ENCODE measurements around the gene TOPORS.
A peak's percentile ranks its signal among the peaks of the same experiment; 100 is the strongest.
"Not testable (repeated sequence)": the region's sequence is repeated elsewhere in the genome, so short reads cannot be mapped to it uniquely, and the experiment has no call there.

The TOPORS gene

DNA sequence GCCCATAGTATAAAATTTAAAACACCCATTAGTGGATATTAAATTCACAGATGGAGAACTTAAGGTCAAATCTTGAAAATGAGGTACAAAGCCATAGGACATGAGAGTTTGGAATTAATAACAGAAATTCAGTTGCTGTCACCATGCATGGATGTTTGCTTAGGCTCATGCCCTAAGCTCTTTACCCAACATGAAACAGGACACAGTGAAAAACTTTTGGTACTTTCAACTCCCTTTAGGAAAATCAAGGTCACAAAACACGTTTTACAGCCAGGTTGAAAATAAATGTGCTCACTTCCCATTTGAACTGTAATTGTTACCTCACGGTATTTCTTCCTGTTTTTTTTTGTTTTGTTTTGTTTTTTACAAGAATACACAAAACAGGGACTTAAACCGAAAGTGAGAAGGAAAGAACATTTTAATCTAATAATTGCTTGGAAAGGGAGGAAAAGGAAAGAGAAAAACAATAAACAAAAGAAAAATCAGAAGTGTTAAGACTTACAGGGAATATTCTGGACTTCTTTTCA, 6.1 kb upstream of the TOPORS start:
- no peak for DNase-seq

DNA sequence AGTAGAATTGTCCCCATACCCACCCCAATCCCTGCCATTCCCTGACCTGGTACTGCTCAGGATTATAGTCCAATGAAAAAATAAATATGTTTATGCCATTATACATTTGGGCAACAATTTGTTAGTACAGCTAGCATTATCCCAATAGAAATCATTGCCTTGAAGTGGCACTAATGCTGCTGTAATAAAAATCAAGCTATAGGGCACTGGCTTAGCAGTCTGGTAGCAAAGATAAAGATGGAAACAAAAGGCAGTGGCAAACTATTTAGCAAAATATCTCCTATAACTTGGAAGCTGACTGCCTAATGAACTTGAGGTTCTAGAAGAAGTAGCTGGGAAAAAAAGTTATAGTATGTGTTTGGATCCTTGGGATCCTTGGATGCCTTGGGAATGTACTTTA, 2.2 kb upstream of the TOPORS start:
- DNase-seq, result no peak

DNA sequence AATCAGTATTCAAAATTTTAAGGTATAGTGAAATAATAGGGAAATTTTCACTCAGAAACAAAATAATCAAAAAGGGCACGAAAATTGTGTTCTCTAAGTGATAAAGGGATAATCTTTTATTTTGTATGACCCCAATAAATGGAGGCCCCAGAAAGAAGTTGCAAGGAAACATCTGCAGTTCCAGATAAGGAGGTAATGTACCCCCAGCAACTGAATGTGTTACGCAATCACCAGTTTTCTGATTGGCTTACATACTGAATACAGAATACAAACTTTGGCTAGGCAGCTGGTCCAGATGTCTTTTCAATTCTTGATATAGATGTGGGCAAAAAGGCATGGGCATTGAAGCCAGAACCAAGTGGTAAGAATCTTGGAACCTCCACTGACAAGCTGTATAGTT, 1.7 kb upstream of the TOPORS start:
- no peak for DNase-seq

DNA sequence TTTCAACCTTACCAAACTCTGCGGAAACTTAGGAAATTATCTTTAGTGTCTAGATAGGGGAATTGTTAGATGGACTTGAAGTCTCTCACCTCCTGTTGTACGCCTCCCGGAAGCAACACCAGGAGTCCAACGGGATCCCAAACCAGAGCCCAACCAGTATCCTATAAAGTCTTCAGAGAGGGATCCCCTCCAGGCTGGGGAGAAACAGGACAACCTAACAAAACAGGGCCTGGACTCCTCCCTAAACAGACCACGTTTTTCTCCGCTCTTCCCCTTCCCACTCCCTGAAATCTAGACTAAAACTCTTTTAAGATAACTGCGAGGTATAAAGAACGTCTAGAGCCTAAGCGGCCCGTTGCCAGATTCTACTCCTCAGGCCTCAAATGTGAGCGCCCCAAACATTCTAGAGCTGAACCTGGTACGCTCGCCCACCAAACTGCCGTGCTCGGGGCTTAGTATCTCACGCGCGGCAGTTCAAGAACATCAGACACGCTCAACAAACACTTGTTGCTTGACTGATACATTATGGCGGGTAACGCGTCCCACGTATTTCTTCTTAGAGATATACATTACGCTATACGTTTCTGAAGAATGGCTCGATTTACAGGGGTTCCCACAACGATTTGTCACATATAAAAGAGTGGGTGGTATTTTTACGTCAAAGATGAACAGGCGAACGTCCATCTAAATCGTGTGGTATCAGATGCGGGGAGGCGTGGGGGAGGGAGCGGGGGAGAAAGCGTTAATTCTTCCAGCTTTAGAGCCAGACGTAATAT, 922 bp downstream of the TOPORS start:
- DNase-seq, result peak; percentile 74

DNA sequence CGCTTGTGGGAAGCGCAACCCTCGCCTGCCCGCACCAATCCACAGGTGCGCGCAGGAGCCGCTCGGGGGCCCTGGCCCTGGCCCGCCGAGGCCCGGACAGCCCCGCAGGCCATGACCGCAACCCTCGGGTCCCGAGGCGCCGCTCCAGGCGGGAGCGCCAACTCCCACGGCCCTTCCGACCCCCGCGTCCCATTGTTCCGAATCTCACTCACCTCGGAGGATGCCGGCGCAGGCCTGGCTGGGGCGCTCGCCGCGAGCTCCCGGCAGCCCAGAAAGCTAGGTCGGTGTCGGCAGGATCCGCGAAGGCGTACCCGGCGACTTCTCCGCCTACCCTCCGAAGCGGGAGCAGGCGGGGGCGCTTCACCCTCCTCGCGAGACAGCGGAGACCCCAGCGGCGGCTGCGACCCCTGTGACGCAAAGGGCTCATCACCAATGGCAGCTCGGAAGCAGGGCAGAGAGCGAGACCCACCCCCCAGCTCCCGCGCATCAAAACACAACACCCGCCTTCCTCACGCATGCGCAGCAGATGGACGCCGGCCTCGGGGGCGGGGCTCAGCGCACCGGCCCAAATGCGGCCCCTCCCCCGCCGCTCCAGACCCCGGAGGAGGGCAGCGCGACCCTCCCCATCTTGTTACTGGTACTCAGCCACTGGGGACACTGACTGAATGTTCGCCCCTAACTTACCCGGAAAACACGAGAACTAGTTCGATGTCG, 1.7 kb downstream of the TOPORS start:
- peak; percentile 95 for DNase-seq

DNA sequence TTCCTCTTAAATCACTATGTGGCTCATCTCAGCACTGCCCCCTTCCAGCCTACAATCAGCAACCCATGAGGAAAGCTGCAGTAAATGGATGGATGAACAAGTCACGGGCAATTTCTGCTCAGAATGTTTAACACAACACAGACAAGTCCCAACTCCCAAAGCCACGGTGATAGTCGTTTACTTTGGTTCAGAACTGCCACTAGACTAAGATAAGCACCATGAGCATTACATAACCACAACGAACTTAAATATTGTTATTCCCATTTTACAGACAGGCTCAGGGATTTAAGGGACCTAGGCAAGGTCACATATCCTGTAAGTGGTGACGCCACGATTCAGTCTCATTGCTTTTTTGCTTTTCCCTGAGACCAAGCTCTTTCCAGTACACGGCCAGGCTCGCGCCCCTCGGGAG, 2.2 kb downstream of the TOPORS start:
- DNase-seq, result no peak

DNA sequence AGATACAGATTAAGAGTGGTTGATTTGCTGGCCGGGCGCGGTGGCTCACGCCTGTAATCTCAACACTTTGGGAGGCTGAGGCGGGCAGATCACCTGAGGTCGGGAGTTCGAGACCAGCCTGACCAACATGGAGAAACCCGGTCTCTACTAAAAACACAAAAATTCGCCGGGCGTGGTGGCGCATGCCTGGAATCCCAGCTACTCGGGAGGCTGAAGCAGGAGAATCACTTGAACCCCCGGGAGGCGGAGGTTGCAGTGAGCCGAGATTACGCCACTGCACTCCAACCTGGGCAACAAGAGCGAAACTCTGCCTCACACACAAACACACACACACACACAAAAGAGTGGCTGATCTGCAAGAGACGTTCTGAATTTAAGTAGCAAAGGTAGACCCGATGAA, 4.2 kb downstream of the TOPORS start:
- DNase-seq, result not testable (repeated sequence)

DNA sequence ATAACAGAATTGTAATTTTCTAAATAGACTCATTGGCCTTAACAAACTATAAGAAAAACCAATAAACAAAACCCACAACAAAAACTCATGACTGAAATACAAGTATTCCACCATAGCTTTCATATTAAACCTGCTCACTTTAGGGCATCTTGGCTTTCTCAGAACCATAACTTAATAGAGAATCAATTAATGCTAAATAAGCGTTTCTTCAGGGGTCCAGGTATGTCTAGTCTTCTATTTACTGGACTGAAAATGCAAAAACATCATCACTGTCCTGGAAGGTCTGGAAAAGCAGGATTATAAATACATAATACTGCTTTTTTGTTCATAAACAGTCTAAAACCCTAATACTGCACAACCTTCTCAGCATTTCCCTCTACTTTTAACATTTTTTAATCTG, 6.5 kb downstream of the TOPORS start:
- no peak for DNase-seq

DNA sequence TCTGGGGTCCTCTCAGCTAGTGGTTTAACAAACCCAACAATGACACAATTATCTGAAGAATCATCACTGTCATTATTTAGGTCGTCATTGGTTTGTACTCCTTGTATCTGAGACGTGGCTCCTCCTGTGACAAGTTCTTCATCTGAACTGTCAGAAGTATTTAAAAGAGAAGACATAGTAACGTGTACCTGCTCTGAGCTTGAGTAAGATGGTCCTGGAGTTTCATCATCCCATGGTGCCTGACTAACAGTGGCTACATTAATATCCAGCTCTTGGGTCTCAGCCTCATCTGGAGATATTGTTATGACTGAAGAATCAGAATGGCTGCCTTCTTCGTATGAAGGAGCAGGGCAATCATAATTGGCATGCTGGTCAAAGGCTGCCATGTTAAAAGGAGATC, 9.3 kb downstream of the TOPORS start:
- no peak for DNase-seq

DNA sequence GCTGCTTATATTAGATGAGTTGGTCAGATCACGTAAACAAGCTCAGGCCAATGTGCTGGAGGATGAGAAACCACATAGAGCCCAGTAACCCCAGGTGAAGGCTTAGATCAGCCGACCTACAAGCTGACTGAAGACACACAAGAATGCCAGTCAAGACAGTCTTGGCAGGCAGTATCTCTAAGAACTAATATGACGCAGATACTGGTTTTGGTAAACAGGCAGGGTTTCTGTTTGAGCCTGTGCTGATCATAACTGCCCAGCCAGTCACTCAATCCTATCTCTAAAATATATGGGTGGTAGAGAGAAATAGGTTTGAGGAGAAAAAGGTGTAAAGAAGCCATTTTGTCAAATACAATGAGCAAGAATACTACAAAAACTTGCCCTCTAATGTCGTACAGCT, 18.6 kb downstream of the TOPORS start:
- no peak for DNase-seq

DNA sequence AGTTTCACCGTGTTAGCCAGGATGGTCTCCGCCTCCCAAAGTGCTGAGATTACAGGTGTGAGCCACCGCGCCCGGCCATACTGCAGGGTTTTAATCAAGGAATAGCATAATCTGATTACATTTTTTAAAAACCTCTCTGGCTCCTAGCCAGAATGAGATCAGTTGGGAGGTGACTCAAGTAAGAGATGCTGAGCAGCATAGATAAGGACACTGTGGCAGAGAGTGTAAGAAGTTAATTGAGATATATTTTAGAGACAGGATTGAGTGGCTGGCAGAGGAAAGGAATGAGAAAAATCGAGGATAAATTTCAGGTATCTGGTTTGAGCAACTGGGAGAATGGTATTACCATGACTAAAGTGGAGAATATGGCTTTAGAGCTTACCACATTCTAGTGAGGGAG, 19.1 kb downstream of the TOPORS start:
- DNase-seq, result no peak

DNA sequence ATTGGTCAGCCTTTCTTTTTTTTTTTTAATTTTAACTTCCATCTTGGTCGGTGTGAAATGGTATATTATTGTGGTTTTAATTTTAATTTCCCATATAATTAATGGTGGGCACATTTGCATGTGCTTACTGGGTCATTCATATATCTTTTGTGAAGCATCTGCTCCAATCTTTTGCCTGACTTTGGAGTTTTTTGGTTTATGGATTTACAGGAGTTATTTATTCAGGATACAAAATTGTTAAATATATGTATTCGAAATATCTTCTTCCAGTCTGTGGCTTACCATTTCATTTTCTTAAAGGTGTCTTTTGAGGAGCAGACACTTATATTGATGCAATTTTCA, 25.7 kb downstream of the TOPORS start:
- no peak for DNase-seq

DNA sequence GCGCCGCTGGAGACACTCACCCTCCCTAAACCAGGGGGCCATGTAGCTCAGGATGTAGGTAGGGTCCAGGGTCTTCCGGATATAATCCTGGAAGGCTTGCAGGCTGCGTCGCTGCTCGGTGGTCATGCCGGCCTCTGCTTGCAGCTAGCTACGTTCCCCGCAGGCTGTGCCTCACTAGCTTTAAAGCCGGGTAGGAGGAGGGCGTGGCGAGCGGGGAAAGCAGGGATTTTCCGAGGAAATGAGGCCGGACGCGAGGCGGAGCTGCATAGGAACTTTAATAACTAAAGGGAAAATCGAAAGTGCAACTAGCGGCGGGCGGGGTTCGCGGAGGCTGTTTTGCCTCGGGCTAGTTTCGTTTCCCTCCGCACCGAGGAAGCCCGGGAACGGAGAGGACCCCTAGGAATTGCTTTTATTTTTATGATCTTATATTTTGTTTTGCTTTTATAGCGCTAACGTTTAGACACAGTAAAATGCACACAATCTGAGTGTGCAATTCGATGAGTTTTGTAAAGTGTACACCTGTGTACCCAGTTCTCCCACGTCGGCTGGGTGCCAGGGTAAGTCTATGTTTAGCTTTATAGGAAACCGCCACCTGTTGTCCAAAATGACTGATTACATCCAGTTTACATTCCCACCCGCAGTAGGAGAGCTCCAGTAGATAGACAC, 26.2 kb downstream of the TOPORS start, which contains the start of gene RIGI:
TSS of gene RIGI (minus strand) at position 156 of the 666 bp plus-strand sequence. CDS start at position 126, 30 bp downstream.
- DNase-seq, result peak; percentile 82

DNA sequence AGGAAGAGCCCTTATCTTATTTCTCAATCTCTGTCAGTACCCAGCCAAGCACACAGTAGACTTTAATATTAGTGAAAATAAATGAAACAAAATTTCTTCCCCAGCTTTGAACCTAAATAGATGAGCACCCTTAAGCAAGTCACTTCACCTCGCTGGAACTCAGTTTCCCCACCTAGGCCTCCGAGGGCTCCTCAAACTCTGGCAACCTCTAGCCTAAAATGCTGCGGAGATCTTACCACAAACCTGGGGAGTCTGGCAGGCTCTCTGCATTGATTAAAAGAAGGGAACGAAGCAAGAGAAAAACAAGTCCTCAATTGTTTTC, 26.7 kb downstream of the TOPORS start:
- no peak for DNase-seq

DNA sequence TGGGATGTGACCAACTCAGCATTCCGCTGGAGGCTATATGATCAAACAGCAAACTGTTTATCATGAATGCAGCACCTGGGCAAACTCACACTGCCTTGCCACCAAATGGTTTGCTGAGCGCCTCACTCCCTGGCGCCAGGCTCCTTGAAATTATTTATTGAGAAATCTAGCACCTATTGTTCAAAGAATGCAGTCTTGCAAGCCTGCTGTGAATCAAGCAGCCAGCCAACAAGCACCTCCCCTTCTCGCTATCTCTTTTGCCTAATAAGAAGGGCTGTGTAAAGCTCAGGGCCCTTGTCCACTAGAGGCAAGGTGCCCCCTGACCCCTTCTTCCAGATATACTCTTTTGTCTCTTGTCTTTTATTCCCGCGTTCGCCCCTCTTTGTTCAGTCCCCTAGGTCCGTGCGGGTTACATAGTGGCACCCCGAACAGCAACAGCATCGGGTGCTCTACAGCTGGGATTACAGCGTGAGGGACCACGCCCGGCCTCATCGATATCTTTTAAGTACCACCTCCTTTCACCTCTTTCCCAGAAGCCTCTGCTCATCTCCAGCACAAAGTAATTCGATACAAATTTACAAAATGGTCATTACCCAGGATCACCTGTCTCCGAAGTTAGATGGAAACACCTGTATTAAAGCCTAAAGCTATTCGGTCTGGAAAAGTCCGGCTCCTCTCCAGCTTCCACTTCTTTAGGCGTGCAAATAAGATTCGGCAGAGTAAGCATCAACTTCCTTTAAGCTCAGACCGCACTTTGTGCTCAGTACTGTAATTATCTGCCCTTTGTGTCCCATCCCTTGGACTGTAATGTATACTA, 27.3 kb downstream of the TOPORS start:
- DNase-seq, result peak; percentile 57

DNA sequence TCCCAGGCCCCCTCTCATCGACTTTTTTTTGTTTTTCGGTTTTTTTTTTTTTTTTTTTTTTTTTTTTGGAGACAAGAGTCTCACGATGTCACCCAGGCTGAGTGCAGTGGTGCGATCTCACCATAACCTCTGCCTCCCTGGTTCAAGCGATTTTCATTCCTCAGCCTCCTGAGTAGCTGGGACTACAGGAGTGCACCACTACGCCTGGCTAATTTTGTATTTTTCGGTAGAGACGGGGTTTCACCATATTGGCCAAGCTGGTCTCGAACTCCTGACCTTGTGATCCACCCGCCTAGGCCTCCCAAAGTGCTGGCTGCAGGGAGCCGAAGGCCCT, 27.9 kb downstream of the TOPORS start:
- DNase-seq, result not testable (repeated sequence)

DNA sequence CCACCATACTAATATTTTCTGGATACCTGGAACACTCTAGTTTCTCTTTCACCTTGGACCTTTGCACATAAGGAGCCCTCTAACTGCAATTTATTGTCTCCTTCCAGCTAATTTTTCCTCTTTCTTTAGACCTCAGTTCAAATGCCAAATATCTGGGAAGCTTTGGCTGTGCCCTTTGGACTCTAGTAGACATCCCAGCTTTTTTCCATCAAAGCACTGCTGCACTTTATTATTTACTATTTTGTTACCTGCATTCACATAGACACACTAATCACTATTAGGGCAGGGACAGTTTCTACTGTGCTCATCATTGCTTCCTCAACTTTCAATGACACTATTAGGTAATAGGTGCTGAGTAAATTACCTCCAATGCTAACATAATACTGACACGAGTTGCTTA, 28.5 kb downstream of the TOPORS start:
- no peak for DNase-seq

DNA sequence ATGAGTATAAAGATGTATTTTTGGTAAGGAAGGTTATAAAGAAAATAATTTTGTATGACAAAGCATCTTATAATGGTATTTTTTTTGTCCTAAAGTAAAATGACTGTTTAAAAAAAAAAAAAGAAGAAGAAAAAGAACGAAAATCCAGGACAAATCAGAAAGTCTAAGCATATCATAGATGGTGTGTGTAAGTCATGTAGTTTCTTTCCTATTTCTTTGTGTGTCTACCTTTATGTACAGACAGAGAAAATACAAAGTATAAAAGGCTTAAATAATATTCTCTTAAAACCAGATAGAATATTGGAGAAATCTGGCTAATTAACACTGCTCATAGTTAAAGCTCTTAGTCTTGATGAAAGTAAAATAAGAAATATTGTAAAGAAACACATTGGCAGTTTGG, 34.1 kb downstream of the TOPORS start:
- DNase-seq, result no peak

DNA sequence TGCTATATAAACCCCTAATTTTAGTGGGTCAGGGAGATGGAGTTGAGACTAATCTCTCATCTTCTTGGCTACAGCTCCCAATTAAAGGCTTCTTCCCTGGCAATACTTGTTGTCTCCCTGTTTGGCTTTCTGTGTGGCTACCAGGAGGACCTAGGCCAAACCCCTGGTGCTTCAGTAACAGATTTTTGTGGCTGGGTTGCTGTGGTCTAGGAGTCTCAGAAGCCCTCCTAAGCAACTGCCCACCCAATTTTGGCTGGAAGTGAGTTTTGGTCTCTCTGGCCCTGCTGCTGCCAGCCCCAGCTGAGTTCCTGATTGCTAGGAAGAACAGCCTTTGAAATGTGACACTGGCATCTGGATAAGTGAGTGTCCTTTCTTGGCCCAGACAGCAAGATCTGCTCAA, 36.1 kb downstream of the TOPORS start:
- DNase-seq, result no peak

DNA sequence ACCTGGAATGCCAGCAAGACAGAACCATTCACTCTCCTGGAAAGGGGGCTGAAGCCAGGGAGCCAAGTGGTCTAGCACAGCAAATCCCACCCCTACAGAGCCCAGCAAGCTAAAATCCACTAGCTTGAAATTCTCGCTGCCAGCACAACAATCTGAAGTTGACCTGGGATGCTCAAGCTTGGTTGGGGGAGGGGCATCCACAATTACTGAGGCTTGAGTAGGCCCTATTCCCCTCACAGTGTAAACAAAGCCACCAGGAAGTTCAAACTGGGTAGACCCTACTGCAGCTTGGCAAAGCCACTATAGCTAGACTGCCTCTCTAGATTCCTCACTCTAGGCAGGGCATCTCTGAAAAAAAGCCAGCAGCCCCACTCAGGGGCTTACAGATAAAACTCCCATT, 43.7 kb downstream of the TOPORS start:
- DNase-seq, result no peak

DNA sequence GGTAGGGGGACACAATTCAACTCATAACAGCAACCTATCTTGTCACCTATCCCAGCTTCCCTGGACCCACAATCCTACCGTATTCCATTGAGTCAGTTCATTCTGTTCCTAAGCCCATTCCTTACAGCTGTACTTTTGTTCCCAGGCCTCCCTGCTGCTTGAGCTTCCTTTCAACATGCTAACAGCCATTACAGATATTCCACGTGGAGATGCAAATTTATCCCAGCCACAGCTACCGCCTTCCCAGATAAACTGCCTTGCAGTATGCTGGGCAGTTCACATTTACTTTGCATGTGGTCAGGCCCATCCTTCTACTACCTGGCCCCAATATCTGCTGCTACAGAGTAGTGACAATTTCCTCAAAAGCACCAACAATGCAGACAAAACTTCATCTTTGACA, 49.4 kb downstream of the TOPORS start:
- DNase-seq, result no peak

DNA sequence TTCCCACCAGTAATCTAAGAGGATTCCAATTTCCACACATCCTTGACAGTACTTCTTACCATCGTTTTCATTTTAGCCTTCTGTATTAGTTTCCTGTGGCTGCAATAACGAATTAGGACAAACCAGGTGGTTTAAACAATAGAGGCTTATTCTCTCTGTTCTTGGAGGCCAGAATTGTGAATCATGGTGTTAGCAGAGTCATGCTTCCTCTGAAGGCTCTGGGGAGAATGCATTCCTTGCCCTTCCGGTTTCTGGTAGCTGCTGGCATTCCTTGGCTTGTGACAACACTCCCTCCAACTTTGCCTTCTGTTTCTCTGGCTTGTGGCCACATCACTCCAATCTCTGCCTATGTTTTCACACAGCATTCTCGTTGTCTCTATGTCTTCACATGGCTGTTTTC, 49.9 kb downstream of the TOPORS start:
- DNase-seq, result no peak

DNA sequence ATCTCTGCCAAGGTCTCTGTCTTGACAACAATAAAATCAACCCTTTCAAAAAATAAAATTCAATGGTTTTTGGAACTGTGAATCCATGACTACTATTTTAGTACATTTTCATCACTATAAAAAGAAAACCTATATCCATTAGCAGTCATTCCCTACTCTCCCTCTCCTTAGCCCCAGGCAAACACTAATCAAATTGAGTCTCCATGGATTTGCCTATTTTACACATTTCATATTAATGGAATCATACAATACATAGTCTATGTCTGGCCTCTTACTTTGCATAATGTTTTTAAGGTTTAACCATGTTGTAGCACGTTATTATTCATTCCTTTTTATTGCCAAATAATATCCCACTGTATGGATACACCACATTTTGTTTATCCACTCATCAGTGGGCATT, 50.5 kb downstream of the TOPORS start:
- DNase-seq, result no peak

Measured in activated CD8-positive, alpha-beta memory T cell treated with anti-CD3 and anti-CD28 coated beads, Interleukin-2, amount 50 U/mL, for 48 hours (primary cell).